HCT116 (cell line): ENCODE measurements around the gene SH3YL1. TPM values are rescaled to one million over a fixed set of nuclear protein-coding genes. Genes with fewer than 3 reads are reported as not detected.

Experiments
- ATAC-seq: fragments of 200-7000 bp; cut with Tn5 transposase; 2 replicates; pipeline ENCODE4 v1.9.1; 2020; ENCODE audit warnings: mild to moderate bottlenecking, moderate library complexity
- BruUV-seq: library from RNA; stranded (reverse); fragments of 400-500 nt; replicated peaks from 2 replicates; lab custom pipeline; 2021; lab: Mats Ljungman, UMichigan
- CTCF ChIA-PET: fragments of 300-600 bp; sonication (Branson Sonifier 250); formaldehyde crosslinking; loops from one replicate; lab custom pipeline; 2021; ENCODE audit warnings: antibody characterized with exemption; lab: Charles Lee
- POLR2A ChIA-PET: fragments of 300-600, 350-600 bp; sonication (Branson Sonifier 250); formaldehyde crosslinking; loops from one replicate; lab custom pipeline; 2021; ENCODE audit warnings: antibody characterized with exemption; lab: Charles Lee
- RAD21 ChIA-PET, 2 experiments: fragments of 300-600 bp; sonication (Branson Sonifier 250); formaldehyde crosslinking; loops; one replicate each; lab custom pipeline; 2023; ENCODE audit warnings: low total read pairs in 2 of 2; ENCODE audit not compliant: uncharacterized antibody in 2 of 2, unreplicated experiment in 2 of 2, low non-redundant PET in 1 of 2; lab: Charles Lee
- DNase-seq: peaks from one replicate; pipeline ENCODE4 v3.0.0-alpha.2; 2010; ENCODE audit warnings: low read depth, low spot score
- H2AFZ ChIP-seq: fragments of 200-600 bp; shearing (Covaris generic), sonication (generic); 2 replicates; pipeline ENCODE4 v1.6.1; 2017; ENCODE audit warnings: low read depth, mixed run types, mixed read lengths, antibody characterized with exemption, low read length; ENCODE audit not compliant: poor library complexity, severe bottlenecking
- H3K27ac ChIP-seq: 2 replicates; pipeline ENCODE4 v1.5.1; 2012; ENCODE audit warnings: low read depth, low read length
- H3K27me3 ChIP-seq: fragments of 200-600 bp; sonication (generic); 2 replicates; pipeline ENCODE4 v1.6.1; 2016; ENCODE audit warnings: mixed run types, low read length, mixed read lengths; ENCODE audit not compliant: insufficient read depth
- H3K36me3 ChIP-seq, 2 experiments: fragments of 200-500 bp in 1 of 2; fragments of 200-600 bp in 1 of 2; sonication (Bioruptor generic) in 1 of 2; sonication (generic) in 1 of 2; 2 replicates each; pipeline versions ENCODE4 v1.5.1 to v1.6.1; 2014 to 2016; ENCODE audit warnings: low read length in 2 of 2, inconsistent platforms in 1 of 2, mixed read lengths in 1 of 2, mixed run types in 1 of 2; ENCODE audit not compliant: insufficient read depth in 2 of 2, control insufficient read depth in 1 of 2
- H3K4me1 ChIP-seq, 2 experiments: fragments of 200-600 bp in 1 of 2; sonication (generic) in 1 of 2; 2 replicates each; pipeline versions ENCODE4 v1.5.1 to v1.6.1; 2012 to 2017; ENCODE audit warnings: low read length in 2 of 2, inconsistent platforms in 1 of 2, mild to moderate bottlenecking in 1 of 2, mixed read lengths in 1 of 2, mixed run types in 1 of 2, moderate library complexity in 1 of 2; ENCODE audit not compliant: insufficient read depth in 2 of 2, control insufficient read depth in 1 of 2
- H3K4me2 ChIP-seq: fragments of 200-600 bp; sonication (generic); 2 replicates; pipeline ENCODE4 v1.6.1; 2017; ENCODE audit warnings: mixed run types, low read length, mixed read lengths
- H3K4me3 ChIP-seq, 2 experiments: fragments of 200-600 bp in 1 of 2; sonication (generic) in 1 of 2; replicated peaks in 1 of 2; 2 replicates each; pipeline ENCODE4 v1.5.1; 2011 to 2016; ENCODE audit warnings: low read length in 2 of 2, control low read depth in 1 of 2, low read depth in 1 of 2, mild to moderate bottlenecking in 1 of 2, mixed read lengths in 1 of 2, mixed run types in 1 of 2
- H3K79me2 ChIP-seq: fragments of 200-600 bp; sonication (generic); 2 replicates; pipeline ENCODE4 v1.6.1; 2017; ENCODE audit warnings: mild to moderate bottlenecking, mixed run types, low read length, moderate library complexity, mixed read lengths; ENCODE audit not compliant: insufficient read depth
- H3K9ac ChIP-seq: fragments of 200-600 bp; sonication (generic); 2 replicates; pipeline ENCODE4 v1.6.1; 2016; ENCODE audit warnings: low read length, mixed read lengths
- H3K9me2 ChIP-seq: fragments of 200-600 bp; sonication (generic), shearing (Covaris generic); 2 replicates; pipeline ENCODE4 v1.6.1; 2017; ENCODE audit warnings: mixed run types, mild to moderate bottlenecking, moderate library complexity; ENCODE audit not compliant: insufficient read depth
- H3K9me3 ChIP-seq, 2 experiments: fragments of 200-500 bp in 1 of 2; fragments of 200-600 bp in 1 of 2; sonication (Bioruptor generic) in 1 of 2; sonication (generic) in 1 of 2; 2 replicates each; pipeline ENCODE4 v1.6.1; 2014 to 2017; ENCODE audit warnings: low read length in 2 of 2, mixed read lengths in 2 of 2, inconsistent platforms in 1 of 2, low read depth in 1 of 2, mild to moderate bottlenecking in 1 of 2, mixed run types in 1 of 2, moderate library complexity in 1 of 2; ENCODE audit not compliant: control insufficient read depth in 1 of 2, insufficient read depth in 1 of 2
- H4K20me1 ChIP-seq: fragments of 200-600 bp; sonication (generic), shearing (Covaris generic); 2 replicates; pipeline ENCODE4 v1.6.1; 2017; ENCODE audit warnings: mixed run types, mild to moderate bottlenecking, moderate library complexity; ENCODE audit not compliant: insufficient read depth
- CBX3 ChIP-seq: IDR thresholded peaks from 2 replicates; pipeline ENCODE4 v1.6.1; 2012; ENCODE audit warnings: low read depth
- CEBPB ChIP-seq: IDR thresholded peaks from 2 replicates; pipeline ENCODE4 v1.6.1; 2012; ENCODE audit warnings: low read depth
- EGR1 ChIP-seq: IDR thresholded peaks from 2 replicates; pipeline ENCODE4 v1.6.1; 2012; ENCODE audit warnings: low read depth
- ELF1 ChIP-seq: IDR thresholded peaks from 2 replicates; pipeline ENCODE4 v1.6.1; 2012; ENCODE audit warnings: low read depth, borderline replicate concordance
- FOSL1 ChIP-seq: IDR thresholded peaks from 2 replicates; pipeline ENCODE4 v1.6.1; 2012; ENCODE audit warnings: low read depth
- POLR2AphosphoS5 ChIP-seq: IDR thresholded peaks from 2 replicates; pipeline ENCODE4 v1.6.1; 2011; ENCODE audit warnings: mild to moderate bottlenecking, low read depth, low read length, moderate library complexity
- SRF ChIP-seq: IDR thresholded peaks from 2 replicates; pipeline ENCODE4 v1.6.1; 2012; ENCODE audit warnings: low read depth
- YY1 ChIP-seq: IDR thresholded peaks from 2 replicates; pipeline ENCODE4 v1.6.1; 2011; ENCODE audit warnings: low read length, low read depth, moderate library complexity, mild to moderate bottlenecking; ENCODE audit not compliant: insufficient replicate concordance; ENCODE audit errors: extremely low read depth
- ZFX ChIP-seq: fragments of 450-650 bp; IDR thresholded peaks from 2 replicates; pipeline ENCODE4 v1.6.1; 2017
- intact Hi-C: fragments of 100-400 bp; cut with micrococcal nuclease; formaldehyde crosslinking; loops from 2 replicates; pipeline ENCODE4 v1.10.0; 2022
- total RNA-seq: library from RNA; stranded (reverse); gene quantifications from one replicate; pipeline ENCODE4 v1.2.1, GENCODE V29; 2021; ENCODE audit not compliant: unreplicated experiment
- TF ChIP-seq, protein P1 (sequence below), 3 experiments: fragments of 200-600 bp in 1 of 3; sonication (generic) in 1 of 3; IDR thresholded peaks in 2 of 3; conservative IDR thresholded peaks in 1 of 3; 2 replicates each; pipeline ENCODE4 v1.5.1; 2012 to 2017; ENCODE audit warnings: low read depth in 2 of 3, low read length in 2 of 3, antibody characterized with exemption in 1 of 3, borderline replicate concordance in 1 of 3, control low read depth in 1 of 3, mild to moderate bottlenecking in 1 of 3, mixed read lengths in 1 of 3, mixed run types in 1 of 3, moderate library complexity in 1 of 3; ENCODE audit not compliant: insufficient read depth in 1 of 3
- TF ChIP-seq, protein P2 (sequence below): IDR thresholded peaks from 2 replicates; pipeline ENCODE4 v1.6.1; 2012; ENCODE audit warnings: low read depth
- TF ChIP-seq, protein P3 (sequence below): IDR thresholded peaks from 2 replicates; pipeline ENCODE4 v1.6.1; 2012

SH3YL1 gene
- total RNA-seq, 1 experiment from 2014 or later: 32.8 TPM

DNA sequence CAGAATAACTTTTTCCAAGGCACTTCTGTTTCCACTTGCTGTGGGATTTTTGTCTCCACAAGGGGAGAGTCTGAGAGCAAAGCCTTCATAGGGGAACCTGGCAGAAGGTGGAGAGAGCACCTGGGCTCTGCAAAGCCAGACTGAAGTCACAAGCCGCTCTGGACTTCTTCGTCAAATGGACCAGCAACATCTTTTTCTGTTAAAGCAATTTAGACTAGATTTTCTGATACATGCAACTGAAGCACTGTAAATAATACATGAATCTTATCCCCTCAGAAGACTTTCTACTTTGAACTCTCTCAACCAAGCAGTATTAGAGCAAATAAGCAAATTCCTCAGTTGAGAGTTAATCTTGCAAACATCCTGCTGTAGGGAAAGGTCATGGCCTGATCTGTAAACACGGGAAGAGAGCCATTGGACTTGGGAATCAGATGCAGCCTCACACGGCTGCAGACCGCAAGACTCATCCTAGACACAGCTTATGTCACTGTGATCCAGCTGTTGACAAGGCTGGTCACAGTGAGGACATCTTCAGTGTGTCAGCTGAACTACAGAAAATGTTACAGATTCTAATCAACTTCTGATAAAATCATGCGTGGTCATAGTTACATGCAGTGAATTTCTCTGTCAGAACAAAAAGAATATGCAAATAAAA lies 3.2 kb downstream of the SH3YL1 start:
- Histone ChIP-seq H3K9me2 (no peaks in the 10 kb centered on the region), H3K79me2 (peaks cover 20% of the 10 kb centered on the region), H3K4me2 (no peak overlapping the region), H3K4me3 (no peak overlapping the region), H4K20me1 (no peaks in the 10 kb centered on the region), H3K9me3 (peaks cover 8 to 14% of the 10 kb centered on the region in 2 experiments; a peak in 3 of 4 replicates), H3K27ac (no peak overlapping the region), H3K36me3 (no peaks in the 10 kb centered on the region; a peak in 1 of 4 replicates), H3K9ac (no peak overlapping the region), H2AFZ (no peak overlapping the region), H3K4me1 (peaks cover 4 to 16% of the 10 kb centered on the region in 2 experiments; a peak in 3 of 4 replicates), H3K27me3 (no peaks in the 10 kb centered on the region)
- RAD21 ChIA-PET: no interaction called here
- POLR2A ChIA-PET: no interaction called here
- TF ChIP-seq ELF1 (no peak), SRF (no peak), CEBPB (no peak), YY1 (no peak), POLR2AphosphoS5 (no peak), EGR1 (no peak), CBX3 (no peak), FOSL1 (no peak), ZFX (no peak)
- TF ChIP-seq, protein P1, sequence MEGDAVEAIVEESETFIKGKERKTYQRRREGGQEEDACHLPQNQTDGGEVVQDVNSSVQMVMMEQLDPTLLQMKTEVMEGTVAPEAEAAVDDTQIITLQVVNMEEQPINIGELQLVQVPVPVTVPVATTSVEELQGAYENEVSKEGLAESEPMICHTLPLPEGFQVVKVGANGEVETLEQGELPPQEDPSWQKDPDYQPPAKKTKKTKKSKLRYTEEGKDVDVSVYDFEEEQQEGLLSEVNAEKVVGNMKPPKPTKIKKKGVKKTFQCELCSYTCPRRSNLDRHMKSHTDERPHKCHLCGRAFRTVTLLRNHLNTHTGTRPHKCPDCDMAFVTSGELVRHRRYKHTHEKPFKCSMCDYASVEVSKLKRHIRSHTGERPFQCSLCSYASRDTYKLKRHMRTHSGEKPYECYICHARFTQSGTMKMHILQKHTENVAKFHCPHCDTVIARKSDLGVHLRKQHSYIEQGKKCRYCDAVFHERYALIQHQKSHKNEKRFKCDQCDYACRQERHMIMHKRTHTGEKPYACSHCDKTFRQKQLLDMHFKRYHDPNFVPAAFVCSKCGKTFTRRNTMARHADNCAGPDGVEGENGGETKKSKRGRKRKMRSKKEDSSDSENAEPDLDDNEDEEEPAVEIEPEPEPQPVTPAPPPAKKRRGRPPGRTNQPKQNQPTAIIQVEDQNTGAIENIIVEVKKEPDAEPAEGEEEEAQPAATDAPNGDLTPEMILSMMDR (IDR thresholded peaks at IDR 0.05 in 2 of 3, conservative IDR thresholded peaks at IDR 0.05 in 1 of 3; ENCODE audit: borderline replicate concordance in 1 of 3, insufficient read depth in 1 of 3, low read depth in 2 of 3, low read length in 2 of 3): no peak
- TF ChIP-seq, protein P2, sequence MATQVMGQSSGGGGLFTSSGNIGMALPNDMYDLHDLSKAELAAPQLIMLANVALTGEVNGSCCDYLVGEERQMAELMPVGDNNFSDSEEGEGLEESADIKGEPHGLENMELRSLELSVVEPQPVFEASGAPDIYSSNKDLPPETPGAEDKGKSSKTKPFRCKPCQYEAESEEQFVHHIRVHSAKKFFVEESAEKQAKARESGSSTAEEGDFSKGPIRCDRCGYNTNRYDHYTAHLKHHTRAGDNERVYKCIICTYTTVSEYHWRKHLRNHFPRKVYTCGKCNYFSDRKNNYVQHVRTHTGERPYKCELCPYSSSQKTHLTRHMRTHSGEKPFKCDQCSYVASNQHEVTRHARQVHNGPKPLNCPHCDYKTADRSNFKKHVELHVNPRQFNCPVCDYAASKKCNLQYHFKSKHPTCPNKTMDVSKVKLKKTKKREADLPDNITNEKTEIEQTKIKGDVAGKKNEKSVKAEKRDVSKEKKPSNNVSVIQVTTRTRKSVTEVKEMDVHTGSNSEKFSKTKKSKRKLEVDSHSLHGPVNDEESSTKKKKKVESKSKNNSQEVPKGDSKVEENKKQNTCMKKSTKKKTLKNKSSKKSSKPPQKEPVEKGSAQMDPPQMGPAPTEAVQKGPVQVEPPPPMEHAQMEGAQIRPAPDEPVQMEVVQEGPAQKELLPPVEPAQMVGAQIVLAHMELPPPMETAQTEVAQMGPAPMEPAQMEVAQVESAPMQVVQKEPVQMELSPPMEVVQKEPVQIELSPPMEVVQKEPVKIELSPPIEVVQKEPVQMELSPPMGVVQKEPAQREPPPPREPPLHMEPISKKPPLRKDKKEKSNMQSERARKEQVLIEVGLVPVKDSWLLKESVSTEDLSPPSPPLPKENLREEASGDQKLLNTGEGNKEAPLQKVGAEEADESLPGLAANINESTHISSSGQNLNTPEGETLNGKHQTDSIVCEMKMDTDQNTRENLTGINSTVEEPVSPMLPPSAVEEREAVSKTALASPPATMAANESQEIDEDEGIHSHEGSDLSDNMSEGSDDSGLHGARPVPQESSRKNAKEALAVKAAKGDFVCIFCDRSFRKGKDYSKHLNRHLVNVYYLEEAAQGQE: no peak
- TF ChIP-seq, protein P3, sequence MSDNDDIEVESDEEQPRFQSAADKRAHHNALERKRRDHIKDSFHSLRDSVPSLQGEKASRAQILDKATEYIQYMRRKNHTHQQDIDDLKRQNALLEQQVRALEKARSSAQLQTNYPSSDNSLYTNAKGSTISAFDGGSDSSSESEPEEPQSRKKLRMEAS: no peak
- intact Hi-C loops: no loop called here
- no peak for ATAC-seq
- DNase-seq: no peak
- CTCF ChIA-PET: no interaction called here
- BruUV-seq: no TSS peak
